ENCODE measurements around the gene SEC31A. TPM values are rescaled to one million over a fixed set of nuclear protein-coding genes. Genes with fewer than 3 reads are reported as not detected.

SEC31A gene
- total RNA-seq, 6 experiments from 2014 or later: 304 to 395 (median 384) TPM

DNA sequence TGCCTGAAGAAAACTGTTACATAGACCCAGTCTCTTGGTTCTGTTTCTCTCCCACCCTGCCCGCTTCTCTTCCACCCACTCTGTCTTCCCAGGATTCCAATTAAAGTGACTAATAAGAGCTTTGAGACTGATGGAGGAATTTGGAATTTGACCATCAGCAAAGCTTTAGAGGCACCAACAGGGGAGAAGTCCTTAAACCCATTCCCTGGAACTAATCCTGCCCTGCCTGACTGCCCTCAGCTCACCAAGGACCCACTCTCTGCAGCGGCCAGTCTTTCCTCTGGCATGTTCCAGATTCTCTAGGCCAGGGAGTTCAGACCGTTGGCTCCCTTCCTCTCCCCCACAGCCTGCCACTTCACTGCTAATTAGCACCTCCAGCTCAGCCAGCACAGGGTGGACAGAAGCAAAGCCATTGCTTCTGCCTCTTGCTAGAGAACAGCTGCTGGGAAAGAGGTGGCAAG is 116.2 kb downstream of the SEC31A start:
- no peaks in the 10 kb centered on the region; the same call in 1 of the 2 replicates for H3K27me3 Mint-ChIP-seq (ENCODE audit: insufficient read depth)

DNA sequence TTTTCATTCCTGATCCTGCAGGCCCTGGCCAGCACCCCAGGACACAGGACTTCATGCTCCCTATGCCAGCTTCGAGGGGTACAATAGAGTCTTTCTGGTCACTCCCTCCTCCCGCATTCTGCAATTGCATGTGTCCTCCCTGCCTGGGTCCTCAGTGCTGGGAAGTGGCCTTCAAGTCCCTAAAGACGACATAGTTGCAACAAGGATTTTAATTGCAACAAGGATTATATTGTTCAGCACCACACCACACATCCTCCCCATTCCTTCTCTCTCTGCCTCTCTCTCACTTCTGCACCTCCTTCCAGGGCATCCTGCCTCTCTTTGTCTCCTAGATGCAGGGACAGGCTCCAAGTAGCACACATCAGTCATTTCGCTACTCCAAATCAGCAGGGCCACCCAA is 117.9 kb downstream of the SEC31A start:
- no peaks in the 10 kb centered on the region for H3K36me3 Mint-ChIP-seq (ENCODE audit: low read depth)
- H3K27me3 Mint-ChIP-seq (ENCODE audit: insufficient read depth): no peaks in the 10 kb centered on the region; the same call in 1 of the 2 replicates
- DNase-seq: no peak
- H3K4me3 Mint-ChIP-seq: no peak overlapping the region
- peaks cover 44% of the 10 kb centered on the region for H3K4me1 Mint-ChIP-seq (ENCODE audit: low read depth)
- TF ChIP-seq, protein P1, sequence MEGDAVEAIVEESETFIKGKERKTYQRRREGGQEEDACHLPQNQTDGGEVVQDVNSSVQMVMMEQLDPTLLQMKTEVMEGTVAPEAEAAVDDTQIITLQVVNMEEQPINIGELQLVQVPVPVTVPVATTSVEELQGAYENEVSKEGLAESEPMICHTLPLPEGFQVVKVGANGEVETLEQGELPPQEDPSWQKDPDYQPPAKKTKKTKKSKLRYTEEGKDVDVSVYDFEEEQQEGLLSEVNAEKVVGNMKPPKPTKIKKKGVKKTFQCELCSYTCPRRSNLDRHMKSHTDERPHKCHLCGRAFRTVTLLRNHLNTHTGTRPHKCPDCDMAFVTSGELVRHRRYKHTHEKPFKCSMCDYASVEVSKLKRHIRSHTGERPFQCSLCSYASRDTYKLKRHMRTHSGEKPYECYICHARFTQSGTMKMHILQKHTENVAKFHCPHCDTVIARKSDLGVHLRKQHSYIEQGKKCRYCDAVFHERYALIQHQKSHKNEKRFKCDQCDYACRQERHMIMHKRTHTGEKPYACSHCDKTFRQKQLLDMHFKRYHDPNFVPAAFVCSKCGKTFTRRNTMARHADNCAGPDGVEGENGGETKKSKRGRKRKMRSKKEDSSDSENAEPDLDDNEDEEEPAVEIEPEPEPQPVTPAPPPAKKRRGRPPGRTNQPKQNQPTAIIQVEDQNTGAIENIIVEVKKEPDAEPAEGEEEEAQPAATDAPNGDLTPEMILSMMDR (IDR thresholded peaks at IDR 0.05): no peak
- no peak overlapping the region for H3K27ac Mint-ChIP-seq
- no peaks in the 10 kb centered on the region for H3K9me3 Mint-ChIP-seq

More for the DNA sequence above, 116.2 kb downstream of the SEC31A start:
- DNase-seq: peak; percentile 22
- H3K9me3 Mint-ChIP-seq: no peaks in the 10 kb centered on the region
- TF ChIP-seq, protein P1 (IDR thresholded peaks at IDR 0.05): no peak
- H3K36me3 Mint-ChIP-seq (ENCODE audit: low read depth): no peaks in the 10 kb centered on the region
- H3K4me1 Mint-ChIP-seq (ENCODE audit: low read depth): peaks cover 49% of the 10 kb centered on the region
- peak overlapping the region; percentile 31 for H3K4me3 Mint-ChIP-seq
- H3K27ac Mint-ChIP-seq: peak overlapping the region; percentile 3; the same call in 1 of the 2 replicates

DNA sequence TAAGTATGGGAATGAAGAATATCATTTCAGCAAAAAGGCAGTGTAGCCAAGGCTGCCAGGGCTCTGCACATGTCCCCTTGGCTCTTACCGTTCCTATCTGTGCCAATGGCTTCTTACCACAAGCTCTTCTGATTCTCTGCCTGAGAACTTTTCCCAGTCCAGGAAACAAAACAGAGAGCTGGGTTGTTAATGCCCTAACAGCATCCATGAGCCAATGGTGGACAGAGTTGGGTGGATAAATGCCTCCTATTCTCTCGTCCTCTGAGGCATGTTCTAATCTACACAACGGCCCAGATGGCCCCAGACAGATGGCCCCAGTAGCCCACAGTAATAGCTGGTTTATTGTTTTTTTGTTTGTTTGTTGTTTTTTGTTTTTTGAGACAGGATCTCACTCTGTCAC is 120.3 kb downstream of the SEC31A start:
- Mint-ChIP-seq H3K4me3 (no peak overlapping the region), H3K4me1 (ENCODE audit: low read depth) (peaks cover 26% of the 10 kb centered on the region), H3K36me3 (ENCODE audit: low read depth) (peaks cover 15% of the 10 kb centered on the region), H3K27me3 (ENCODE audit: insufficient read depth) (no peaks in the 10 kb centered on the region; the same call in 1 of the 2 replicates), H3K9me3 (peaks cover 10% of the 10 kb centered on the region), H3K27ac (no peak overlapping the region)
- TF ChIP-seq, protein P1 (IDR thresholded peaks at IDR 0.05): no peak
- DNase-seq: no peak

Other genes starting within 250 kb of the SEC31A start
- gene SCD5, start 92.4 kb downstream of the SEC31A start, total RNA-seq (2021; fragmentation: NEBNext Ultra II Directional; extraction: Animal tissue kit (Norgen Biotek cat#: 25700)): 10 to 100 TPM; 28.4 to 36.4 (median 32.0) TPM
- gene THAP9, start 9.6 kb upstream of the SEC31A start, total RNA-seq (2021; fragmentation: NEBNext Ultra II Directional; extraction: Animal tissue kit (Norgen Biotek cat#: 25700)): 1 to 10 TPM in 5 of 6 experiments, under 1 TPM in 1; 0.87 to 2.2 (median 1.5) TPM
- gene LIN54, start 119.7 kb upstream of the SEC31A start, total RNA-seq (2021; fragmentation: NEBNext Ultra II Directional; extraction: Animal tissue kit (Norgen Biotek cat#: 25700)): 10 to 100 TPM; 13.8 to 20.5 (median 18.6) TPM
- 10 to 100 TPM; 56.4 to 73.6 (median 69.2) TPM for gene COPS4, start 144.0 kb upstream of the SEC31A start, total RNA-seq (2021; fragmentation: NEBNext Ultra II Directional; extraction: Animal tissue kit (Norgen Biotek cat#: 25700))
- 1 to 10 TPM; 1.8 to 7.4 (median 5.7) TPM for gene PLAC8, start 223.6 kb upstream of the SEC31A start, total RNA-seq (2021; fragmentation: NEBNext Ultra II Directional; extraction: Animal tissue kit (Norgen Biotek cat#: 25700))

Measured in HFFc6 (cell line).